Left renal pelvis (tissue), 4 donors: Measurements from ENCODE around the gene DIPK1A. TPM values are rescaled to one million over a fixed set of nuclear protein-coding genes. Genes with fewer than 3 reads are reported as not detected.

Experiments used
- DNase-seq, 4 donors: peaks; one replicate each; pipeline ENCODE4 v3.0.0-alpha.2; 2013; ENCODE audit warnings: low read depth in 4 of 4, low spot score in 3 of 4
- polyA plus RNA-seq, 4 donors: library from polyadenylated mRNA; unstranded; fragments of 120-200 nt; gene quantifications; one replicate each; pipeline ENCODE4 v1.2.1, GENCODE V29; 2013; ENCODE audit not compliant: insufficient read length in 4 of 4

The DIPK1A gene
- polyA plus RNA-seq, 4 donors: 8.9 to 11.1 (median 9.4) TPM

- no peak for DNase-seq
Measured at GRCh38 chr1:92956254-92957029, 4.8 kb downstream of the DIPK1A start.

DNA sequence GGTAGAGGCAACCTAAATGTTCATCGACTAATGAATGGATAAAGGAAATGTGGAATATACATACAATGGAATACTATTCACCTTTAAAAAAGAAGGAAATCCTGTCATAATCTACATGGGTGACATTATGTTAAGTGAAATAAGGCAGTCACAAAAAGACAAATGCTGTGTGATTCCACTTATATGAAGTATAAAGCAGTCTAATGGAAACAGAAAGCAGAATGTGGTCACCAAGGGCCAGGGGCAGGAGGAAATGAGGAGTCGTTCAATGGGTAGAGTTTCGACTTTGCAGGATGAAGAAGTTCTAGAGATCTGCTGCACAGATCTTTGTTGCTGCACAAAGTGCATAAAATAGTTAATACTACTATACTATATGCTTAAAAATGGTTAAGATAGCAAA lies 7.8 kb downstream of the DIPK1A start:
- no peak for DNase-seq

DNA sequence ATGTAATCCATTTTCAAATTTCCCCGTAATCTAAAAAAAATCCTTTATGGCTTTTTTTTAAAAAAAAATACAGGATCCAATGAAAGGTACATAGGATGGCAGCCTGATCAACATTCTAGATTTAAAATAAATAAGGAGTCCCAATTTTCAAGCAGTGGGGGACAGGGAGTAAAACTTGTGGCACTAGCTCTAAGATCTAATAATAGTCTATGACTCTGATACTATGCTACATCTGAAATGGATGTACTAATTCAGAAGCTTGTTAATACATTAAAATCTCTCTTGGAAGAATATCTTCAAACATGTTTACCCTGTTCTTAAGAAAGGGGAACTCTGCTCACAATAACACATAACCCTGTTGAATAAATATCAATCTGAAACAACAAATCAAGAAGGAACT lies 8.5 kb downstream of the DIPK1A start:
- no peak for DNase-seq

DNA sequence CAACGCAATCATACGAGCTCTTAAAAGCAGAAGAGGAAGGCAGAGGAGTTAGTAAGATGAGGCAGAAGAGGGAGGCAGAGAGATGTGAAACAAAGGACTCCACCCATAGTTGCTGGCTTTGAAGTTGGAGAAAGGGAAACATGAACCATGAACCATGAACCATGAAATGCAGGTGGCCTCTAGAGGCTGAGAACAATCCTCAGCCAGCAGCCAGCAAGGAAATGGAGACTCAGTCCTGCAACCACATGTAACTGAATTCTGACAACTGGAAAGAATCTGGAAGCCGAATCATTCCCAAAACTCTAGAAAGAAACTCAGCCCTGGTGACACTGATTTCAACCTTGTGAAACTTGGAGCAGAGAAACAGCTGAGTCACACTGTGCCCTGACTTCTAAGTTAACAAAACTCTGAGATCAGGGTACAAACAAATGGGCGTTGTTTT lies 10.1 kb downstream of the DIPK1A start:
- DNase-seq: no peak

DNA sequence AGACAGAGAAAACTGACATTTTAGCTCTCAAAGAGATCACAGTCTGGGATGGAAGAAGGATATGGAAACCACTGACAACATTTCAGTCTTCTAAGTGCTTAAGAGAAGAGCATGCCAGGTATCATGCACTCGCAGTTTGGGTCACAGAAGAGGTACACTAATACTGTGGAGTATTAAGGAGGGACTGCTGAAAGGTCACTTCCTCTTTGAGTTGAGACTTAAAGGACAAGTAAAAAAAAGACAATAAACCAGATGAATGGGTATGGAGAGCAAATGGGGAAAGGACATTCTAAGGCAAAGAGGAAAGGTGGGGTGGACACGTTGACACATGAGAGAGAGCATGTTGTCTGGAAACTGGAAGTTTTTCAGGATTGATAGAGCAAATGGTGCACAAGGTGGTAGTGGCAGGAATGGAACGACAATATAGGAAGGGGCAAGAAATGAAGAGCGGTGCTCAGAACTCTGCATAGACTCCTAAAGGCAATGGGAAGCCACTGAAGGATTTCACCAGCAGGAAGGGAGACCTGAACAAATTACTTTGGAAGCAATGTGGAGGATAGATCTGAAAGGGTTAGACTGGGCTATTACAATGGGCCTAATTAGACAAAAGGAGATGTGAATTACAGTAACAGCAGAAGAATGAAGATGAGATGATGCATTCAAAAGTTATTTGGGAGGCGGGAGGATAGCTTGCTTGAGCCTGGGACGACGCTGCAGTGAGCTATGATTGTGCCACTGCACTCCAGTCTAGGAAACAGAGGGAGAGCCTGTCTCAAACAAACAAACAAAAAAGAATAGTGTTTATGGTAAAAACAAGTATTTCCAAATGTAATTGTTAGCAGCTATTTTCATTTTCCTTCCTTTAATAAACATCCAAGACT lies 11.1 kb downstream of the DIPK1A start:
- no peak for DNase-seq

- no peak for DNase-seq
Measured at GRCh38 chr1:92948071-92948470, 13.2 kb downstream of the DIPK1A start.

DNA sequence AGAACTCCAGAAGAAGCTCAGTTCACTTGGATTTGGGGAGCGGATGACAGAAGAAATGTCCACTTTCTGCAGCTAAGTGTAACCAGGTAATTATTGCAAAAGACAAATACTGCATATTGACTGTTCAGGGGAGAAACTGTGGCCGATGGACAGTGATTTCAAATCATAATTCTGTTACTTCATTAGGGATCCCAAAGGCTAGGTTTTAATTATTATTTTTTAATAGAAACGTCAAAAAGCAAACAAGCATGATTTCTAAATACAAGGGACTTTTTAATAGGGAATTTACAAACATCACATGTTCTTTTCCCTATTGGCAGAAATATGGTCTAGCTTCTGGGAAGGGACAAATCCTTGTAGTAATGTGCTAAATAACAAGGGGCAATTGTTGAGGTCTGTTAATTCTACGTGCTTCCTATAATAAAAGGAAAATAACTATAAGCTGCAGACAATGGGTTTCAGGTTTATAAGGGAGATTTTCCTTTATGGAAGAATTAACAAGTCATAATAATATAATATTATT lies 15.5 kb downstream of the DIPK1A start:
- DNase-seq: no peak

DNA sequence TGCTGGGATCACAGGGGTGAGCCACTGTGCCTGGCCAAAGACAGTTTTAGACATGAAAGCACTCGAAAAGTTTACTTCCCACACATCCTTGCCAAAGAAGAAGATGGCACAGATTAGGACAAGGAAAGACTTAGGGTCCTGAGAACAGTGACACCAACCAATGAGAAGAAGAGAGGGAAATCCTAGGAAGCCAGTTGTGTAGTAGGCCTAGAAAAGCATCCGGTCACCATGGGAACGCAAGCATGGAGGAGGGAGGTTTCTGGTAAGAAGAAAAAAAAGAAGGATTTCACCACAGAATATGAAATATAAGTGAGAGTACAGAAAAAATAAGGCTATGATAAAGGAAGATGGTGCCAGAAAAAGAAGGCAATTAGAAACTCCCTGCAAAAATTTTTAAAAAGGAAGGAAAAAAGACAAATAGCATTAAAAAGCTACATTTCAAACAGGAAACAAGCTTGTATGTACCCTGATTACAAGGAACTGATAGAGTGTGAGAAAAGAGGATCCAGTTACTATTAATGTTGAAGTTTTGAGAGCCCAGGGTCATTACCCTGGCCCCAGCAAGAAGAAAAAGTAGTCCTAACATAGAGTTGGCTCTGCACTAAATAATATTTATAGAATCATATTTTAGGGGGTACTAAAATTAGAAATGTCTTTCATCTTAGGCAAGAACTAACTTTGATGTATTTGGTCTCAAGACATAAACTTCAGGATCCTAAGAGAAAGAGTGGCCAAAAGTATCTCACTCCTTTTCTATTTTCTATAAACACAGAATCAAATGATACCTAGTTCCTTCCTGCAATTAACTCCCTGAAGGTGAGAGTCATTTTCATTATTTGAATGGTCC lies 16.1 kb downstream of the DIPK1A start:
- no peak for DNase-seq

DNA sequence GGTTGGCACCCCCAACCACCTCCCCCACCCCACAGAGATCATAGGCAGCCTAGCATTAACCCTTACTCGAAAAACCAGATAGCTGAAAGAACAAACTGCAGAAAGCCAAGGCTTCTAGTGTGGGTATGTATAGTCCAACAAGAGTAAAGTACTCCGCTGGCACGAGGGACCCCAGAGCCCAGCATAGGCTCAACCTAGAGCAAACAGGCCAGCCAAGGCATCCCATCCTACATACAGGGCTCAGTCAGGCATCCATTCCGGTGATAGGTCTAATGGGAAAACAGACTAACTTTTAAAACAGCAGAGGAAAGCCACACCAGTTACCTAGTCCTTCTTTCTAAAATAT lies 17.8 kb downstream of the DIPK1A start:
- DNase-seq: no peak

DNA sequence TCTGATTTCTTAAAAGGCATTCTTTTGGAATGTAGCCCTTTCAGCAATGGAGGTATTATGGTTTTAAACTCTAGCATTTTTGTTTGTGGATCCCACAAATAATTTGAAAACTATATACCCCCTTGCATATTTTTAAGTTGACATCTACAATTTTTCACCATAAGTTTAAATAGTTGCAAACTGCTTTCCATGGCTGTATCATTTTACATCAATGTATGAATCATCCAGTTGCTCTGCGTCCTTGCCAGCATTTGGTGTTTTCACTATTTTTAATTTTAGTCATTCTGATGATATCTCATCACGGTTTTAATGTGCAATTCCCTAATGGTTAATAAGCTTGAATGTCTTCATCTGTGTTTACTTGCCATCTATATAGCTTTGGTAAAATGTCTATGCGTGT lies 20.7 kb downstream of the DIPK1A start:
- DNase-seq: no peak

DNA sequence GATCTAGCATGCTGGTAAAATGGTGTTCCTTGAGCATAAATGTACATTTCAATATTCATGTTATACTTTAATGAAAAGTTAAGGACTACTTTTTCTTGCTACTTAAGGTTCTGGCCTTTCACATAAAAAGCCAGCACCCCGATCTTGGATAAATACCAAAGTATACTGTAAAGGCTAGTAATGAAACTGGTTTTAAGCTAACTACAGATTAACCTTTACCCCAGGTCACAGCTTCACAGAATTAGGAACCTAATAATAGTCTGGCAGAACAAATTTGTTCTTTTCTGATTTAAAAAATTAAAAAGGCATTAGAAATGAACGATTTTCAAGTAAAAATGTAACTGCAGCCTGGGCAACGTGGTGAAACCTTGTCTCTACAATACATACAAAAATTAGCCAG lies 23.5 kb downstream of the DIPK1A start:
- DNase-seq: no peak

- no peak for DNase-seq
Measured at GRCh38 chr1:92936865-92937264, 24.4 kb downstream of the DIPK1A start.

DNA sequence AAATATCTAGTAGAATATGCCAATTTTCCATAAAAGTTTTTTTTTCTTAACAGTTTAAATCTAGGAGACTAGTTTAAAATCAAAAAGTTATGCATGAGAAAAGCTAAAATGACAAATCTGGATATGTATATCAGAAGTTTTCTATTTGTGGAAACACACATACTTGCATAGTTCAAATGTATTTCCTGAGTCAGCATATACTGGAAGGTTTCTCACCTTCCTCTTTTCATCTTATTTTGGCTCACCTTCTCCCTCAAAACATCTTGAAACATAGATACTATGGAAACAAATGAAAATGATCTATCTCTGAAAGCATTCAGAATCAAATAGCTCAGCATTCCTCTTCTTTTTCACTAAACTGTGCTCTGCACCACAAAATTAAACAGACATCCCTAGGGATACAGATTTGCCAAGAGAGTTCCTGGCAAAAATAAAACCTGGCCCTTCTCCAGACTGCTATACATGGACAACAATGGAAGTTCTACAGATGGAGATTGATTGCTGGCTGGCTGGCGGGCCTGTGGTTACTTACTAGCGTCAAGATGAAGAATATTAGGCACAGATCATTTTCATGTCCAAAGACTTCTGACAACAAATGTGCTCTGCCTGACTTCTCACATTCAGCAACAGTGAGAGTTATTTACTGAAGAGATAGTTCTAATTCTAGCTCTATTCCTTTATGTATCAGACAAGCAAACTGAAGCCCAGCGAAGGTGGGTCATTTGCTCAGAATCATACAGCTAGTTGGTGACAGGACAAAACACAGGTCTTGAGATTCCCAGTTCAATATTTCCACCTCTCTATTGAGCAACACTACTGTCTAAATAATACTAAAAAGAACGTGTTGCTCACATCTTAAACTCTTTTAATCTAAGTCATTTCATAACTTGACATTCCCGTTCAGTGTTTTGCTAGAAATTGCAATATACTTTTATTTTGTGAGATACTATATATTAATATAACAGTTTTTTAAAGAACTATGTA lies 26.6 kb downstream of the DIPK1A start:
- no peak for DNase-seq

- DNase-seq: no peak
Measured at GRCh38 chr1:92933459-92933858, 27.8 kb downstream of the DIPK1A start.

DNA sequence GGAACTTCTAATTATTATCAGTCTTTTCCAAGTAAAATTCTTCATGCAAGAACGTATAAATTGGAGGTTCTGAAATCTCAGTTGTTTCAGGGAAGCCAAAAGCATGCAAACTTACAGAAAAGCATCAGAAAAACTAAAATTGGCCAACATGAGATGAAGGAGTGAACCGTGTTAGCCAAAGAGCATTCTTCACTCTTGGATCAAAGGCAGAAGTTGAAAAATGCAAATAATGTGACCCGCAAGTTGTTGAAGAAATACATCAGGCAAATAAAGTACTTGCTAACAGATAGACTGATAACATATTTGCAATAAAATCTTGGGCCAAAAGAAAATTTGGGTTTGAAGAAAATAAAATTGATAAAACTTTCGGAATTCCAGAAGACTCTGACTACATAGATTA lies 29.6 kb downstream of the DIPK1A start:
- no peak for DNase-seq

GRCh38 chr1:92929461-92929860 lies 31.8 kb downstream of the DIPK1A start:
- DNase-seq: no peak

DNA sequence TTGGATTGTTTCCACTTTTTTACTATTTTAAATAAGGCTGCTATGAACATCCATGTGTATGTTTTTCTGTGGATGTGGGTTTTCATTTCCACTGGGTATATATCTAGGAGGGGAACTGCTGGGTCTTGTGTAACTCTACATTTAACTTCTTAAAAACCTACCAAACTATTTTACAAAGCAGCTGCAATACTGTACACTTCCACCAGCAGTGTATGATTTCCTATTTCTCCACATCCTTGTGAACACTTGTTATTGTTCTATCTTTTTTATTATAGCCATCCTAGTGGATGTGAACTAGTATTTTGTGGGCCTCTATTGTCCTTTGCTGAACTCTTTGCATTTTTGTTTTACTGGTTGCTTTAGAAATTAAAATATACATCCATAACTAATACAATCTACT lies 33.4 kb downstream of the DIPK1A start:
- no peak for DNase-seq

GRCh38 chr1:92926873-92927272 lies 34.4 kb downstream of the DIPK1A start:
- no peak for DNase-seq

GRCh38 chr1:92924501-92924900 lies 36.8 kb downstream of the DIPK1A start:
- no peak for DNase-seq

DNA sequence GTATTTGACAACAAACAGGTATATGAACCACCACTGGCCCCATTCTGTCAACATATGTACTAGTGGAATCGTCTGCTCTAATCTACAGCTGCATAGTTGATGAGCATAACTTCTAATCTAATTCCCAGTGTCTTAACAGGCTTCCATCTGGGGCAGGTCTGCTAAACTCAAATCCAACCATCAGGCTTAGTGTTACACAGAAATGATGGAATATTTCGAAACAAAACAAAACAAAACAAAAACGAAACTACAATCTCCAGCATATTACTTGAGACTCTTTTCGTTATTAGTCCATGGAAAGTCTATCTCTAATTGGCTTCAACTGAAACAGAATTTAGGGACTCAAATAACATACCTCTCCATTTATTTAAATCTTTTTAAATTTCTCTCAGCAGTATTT lies 37.6 kb downstream of the DIPK1A start:
- DNase-seq: no peak
